Body of pancreas (tissue), 4 donors: ENCODE measurements around the gene COL18A1. TPM values are rescaled to one million over a fixed set of nuclear protein-coding genes. Genes with fewer than 3 reads are reported as not detected.
A peak's percentile ranks its signal among the peaks of the same experiment; 100 is the strongest.

Source experiments
- ATAC-seq: fragments of 150-250 bp; one replicate; pipeline ENCODE4 v1.9.1; 2016
- DNase-seq, 4 donors: peaks; one replicate each; pipeline ENCODE4 v3.0.0-alpha.2; 2019
- H3K27ac ChIP-seq, 4 donors: fragments of 200-600 bp; sonication (generic); 1 replicate in 3 of 4; 2 replicates in 1 of 4; pipeline versions ENCODE4 v1.5.1 to v1.6.1; 2016 to 2019; ENCODE audit warnings: mild to moderate bottlenecking in 1 of 4, mixed read lengths in 1 of 4, moderate library complexity in 1 of 4
- H3K27me3 ChIP-seq, 2 donors: fragments of 200-600 bp; sonication (generic); one replicate each; pipeline ENCODE4 v1.6.0; 2016; ENCODE audit warnings: mild to moderate bottlenecking in 1 of 2
- H3K36me3 ChIP-seq, 2 donors: fragments of 200-600 bp; sonication (generic); replicated peaks in 1 of 2; 2 replicates each; pipeline ENCODE4 v1.5.1; 2016; ENCODE audit warnings: low read depth in 2 of 2; ENCODE audit not compliant: insufficient read depth in 1 of 2
- H3K4me1 ChIP-seq: fragments of 200-600 bp; sonication (generic); one replicate; pipeline ENCODE4 v1.6.0; 2016
- H3K4me3 ChIP-seq, 2 donors: fragments of 200-600 bp; sonication (generic); 1 replicate in 1 of 2; 2 replicates in 1 of 2; pipeline ENCODE4 v1.5.1; 2016 to 2019
- H3K9me3 ChIP-seq, 3 donors: fragments of 200-600 bp; sonication (generic); 1 replicate in 2 of 3; 2 replicates in 1 of 3; pipeline ENCODE4 v1.5.1; 2016
- POLR2A ChIP-seq, 3 donors: fragments of 450-650 bp; IDR thresholded peaks; one replicate each; pipeline ENCODE4 v1.6.1; 2016; ENCODE audit warnings: antibody characterized with exemption in 3 of 3, mild to moderate bottlenecking in 2 of 3
- WGBS, 2 donors: methylation state at CpG; one replicate each; pipeline ENCODE4 v1.1.5; 2017; 5-methylcytosine and 5-hydroxymethylcytosine counted together
- intact Hi-C: fragments of 100-400 bp; cut with DNase I; formaldehyde crosslinking; loops from one replicate; pipeline ENCODE4 v1.15.1; 2023
- total RNA-seq, 2 donors: library from RNA; depleted of rRNA; stranded (reverse); fragments of >200 nt; gene quantifications; one replicate each; pipeline ENCODE4 v1.1.0, GENCODE V29; 2016
- TF ChIP-seq, protein P1 (sequence below), 7 experiments: fragments of 450-650 bp in 4 of 7; fragments of 200-600 bp in 3 of 7; sonication (generic) in 3 of 7; IDR thresholded peaks; one replicate each; pipeline ENCODE4 v1.5.1; 2016 to 2019; ENCODE audit warnings: antibody characterized with exemption in 7 of 7

Gene COL18A1
- total RNA-seq, 2 donors from 2014 or later: 108 to 284 TPM

GRCh38 chr21:45381865-45382696 lies 22.9 kb upstream of the COL18A1 start:
- intact Hi-C loops: no loop called here
- no peak overlapping the region for H3K27ac ChIP-seq
- no peaks in the 10 kb centered on the region for H3K36me3 ChIP-seq
- WGBS, 2 donors: 71 to 72% methylated on average over 18 to 28 of the region's 28 CpGs
- no peak for ATAC-seq
- DNase-seq: peak in 1 of 4 donors; percentile 9
- no peaks in the 10 kb centered on the region for H3K9me3 ChIP-seq
- no peak overlapping the region for H3K4me3 ChIP-seq
- TF ChIP-seq, protein P1, sequence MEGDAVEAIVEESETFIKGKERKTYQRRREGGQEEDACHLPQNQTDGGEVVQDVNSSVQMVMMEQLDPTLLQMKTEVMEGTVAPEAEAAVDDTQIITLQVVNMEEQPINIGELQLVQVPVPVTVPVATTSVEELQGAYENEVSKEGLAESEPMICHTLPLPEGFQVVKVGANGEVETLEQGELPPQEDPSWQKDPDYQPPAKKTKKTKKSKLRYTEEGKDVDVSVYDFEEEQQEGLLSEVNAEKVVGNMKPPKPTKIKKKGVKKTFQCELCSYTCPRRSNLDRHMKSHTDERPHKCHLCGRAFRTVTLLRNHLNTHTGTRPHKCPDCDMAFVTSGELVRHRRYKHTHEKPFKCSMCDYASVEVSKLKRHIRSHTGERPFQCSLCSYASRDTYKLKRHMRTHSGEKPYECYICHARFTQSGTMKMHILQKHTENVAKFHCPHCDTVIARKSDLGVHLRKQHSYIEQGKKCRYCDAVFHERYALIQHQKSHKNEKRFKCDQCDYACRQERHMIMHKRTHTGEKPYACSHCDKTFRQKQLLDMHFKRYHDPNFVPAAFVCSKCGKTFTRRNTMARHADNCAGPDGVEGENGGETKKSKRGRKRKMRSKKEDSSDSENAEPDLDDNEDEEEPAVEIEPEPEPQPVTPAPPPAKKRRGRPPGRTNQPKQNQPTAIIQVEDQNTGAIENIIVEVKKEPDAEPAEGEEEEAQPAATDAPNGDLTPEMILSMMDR (IDR thresholded peaks at IDR 0.05): no peak
- no peak for TF ChIP-seq POLR2A (IDR thresholded peaks at IDR 0.05)
- H3K4me1 ChIP-seq: peaks cover 28% of the 10 kb centered on the region
- no peaks in the 10 kb centered on the region for H3K27me3 ChIP-seq

GRCh38 chr21:45382697-45382997 lies 22.3 kb upstream of the COL18A1 start:
- intact Hi-C loops: no loop called here

GRCh38 chr21:45383111-45383614 lies 21.8 kb upstream of the COL18A1 start:
- no peaks in the 10 kb centered on the region for H3K36me3 ChIP-seq
- H3K27me3 ChIP-seq: no peaks in the 10 kb centered on the region
- no peaks in the 10 kb centered on the region for H3K9me3 ChIP-seq
- peaks cover 23% of the 10 kb centered on the region for H3K4me1 ChIP-seq
- 64 to 72% methylated on average over 8 to 11 of the region's 11 CpGs for WGBS, 2 donors
- H3K27ac ChIP-seq: no peak overlapping the region
- ATAC-seq (no peak), DNase-seq (peak in 1 of 4 donors; percentile 5)
- TF ChIP-seq, protein P1 (IDR thresholded peaks at IDR 0.05): no peak
- TF ChIP-seq POLR2A (IDR thresholded peaks at IDR 0.05): no peak
- no peak overlapping the region for H3K4me3 ChIP-seq
- intact Hi-C loops: no loop called here

More at GRCh38 chr21:45382697-45382997, 22.3 kb upstream of the COL18A1 start:
- H3K4me3 ChIP-seq: no peak overlapping the region
- no peaks in the 10 kb centered on the region for H3K36me3 ChIP-seq
- TF ChIP-seq, protein P1 (IDR thresholded peaks at IDR 0.05): no peak
- TF ChIP-seq POLR2A (IDR thresholded peaks at IDR 0.05): no peak
- no peak for ATAC-seq
- no peaks in the 10 kb centered on the region for H3K9me3 ChIP-seq
- H3K27me3 ChIP-seq: no peaks in the 10 kb centered on the region
- no peak overlapping the region for H3K27ac ChIP-seq
- DNase-seq: peak in 1 of 4 donors; percentile 5
- WGBS, 2 donors: 78 to 82% methylated on average over 9 to 10 of the region's 10 CpGs
- H3K4me1 ChIP-seq: peaks cover 26% of the 10 kb centered on the region

GRCh38 chr21:45383615-45384201 lies 21.3 kb upstream of the COL18A1 start:
- TF ChIP-seq, protein P1 (IDR thresholded peaks at IDR 0.05): no peak
- no peak for TF ChIP-seq POLR2A (IDR thresholded peaks at IDR 0.05)
- H3K4me3 ChIP-seq: no peak overlapping the region
- WGBS, 2 donors: 42 to 67% methylated on average over 18 to 26 of the region's 26 CpGs
- ATAC-seq: no peak
- peak in 1 of 4 donors; percentile 8 for DNase-seq
- H3K9me3 ChIP-seq: no peaks in the 10 kb centered on the region
- peaks cover 17% of the 10 kb centered on the region for H3K4me1 ChIP-seq
- no peaks in the 10 kb centered on the region for H3K27me3 ChIP-seq
- no peaks in the 10 kb centered on the region for H3K36me3 ChIP-seq
- intact Hi-C loops: no loop called here
- H3K27ac ChIP-seq: no peak overlapping the region
